Measurements from ENCODE around the gene IRAK2. TPM values are rescaled to one million over a fixed set of nuclear protein-coding genes. Genes with fewer than 3 reads are reported as not detected.

IRAK2 gene
- total RNA-seq, 2 experiments from 2014 or later: 3.0 TPM

DNA sequence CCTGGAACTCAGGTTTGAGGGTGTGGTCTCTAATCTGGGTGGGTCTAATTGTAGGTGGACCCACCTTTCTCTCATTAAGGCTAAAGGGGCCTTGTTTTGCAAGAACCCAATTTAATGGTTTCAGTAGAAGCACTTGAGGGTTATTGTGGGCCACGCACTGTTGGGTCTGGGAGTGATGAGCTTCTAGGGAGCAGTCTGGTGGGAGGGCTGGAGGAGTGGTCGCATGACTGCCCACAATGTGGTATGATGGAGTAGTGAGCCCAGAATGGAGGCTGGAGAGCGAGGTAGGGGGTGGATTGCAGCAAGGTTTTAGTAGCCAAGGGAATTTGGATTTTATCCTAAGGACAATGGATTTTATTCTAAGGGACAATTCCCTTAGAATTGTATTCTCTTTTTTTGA, 86.3 kb downstream of the IRAK2 start:
- H3K27me3 Mint-ChIP-seq: no peaks in the 10 kb centered on the region
- H3K9me3 Mint-ChIP-seq: peaks cover 7% of the 10 kb centered on the region
- peaks cover 64% of the 10 kb centered on the region for H3K4me1 Mint-ChIP-seq (ENCODE audit: low read depth)
- CTCF ChIA-PET: interaction anchor here (1.6 to 4.7 kb wide), 2 partner anchors 9 to 12 kb away, joined by 6 to 27 read pairs; no protein-coding TSS in a partner anchor
- TF ChIP-seq, protein P1, sequence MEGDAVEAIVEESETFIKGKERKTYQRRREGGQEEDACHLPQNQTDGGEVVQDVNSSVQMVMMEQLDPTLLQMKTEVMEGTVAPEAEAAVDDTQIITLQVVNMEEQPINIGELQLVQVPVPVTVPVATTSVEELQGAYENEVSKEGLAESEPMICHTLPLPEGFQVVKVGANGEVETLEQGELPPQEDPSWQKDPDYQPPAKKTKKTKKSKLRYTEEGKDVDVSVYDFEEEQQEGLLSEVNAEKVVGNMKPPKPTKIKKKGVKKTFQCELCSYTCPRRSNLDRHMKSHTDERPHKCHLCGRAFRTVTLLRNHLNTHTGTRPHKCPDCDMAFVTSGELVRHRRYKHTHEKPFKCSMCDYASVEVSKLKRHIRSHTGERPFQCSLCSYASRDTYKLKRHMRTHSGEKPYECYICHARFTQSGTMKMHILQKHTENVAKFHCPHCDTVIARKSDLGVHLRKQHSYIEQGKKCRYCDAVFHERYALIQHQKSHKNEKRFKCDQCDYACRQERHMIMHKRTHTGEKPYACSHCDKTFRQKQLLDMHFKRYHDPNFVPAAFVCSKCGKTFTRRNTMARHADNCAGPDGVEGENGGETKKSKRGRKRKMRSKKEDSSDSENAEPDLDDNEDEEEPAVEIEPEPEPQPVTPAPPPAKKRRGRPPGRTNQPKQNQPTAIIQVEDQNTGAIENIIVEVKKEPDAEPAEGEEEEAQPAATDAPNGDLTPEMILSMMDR (IDR thresholded peaks at IDR 0.05): no peak
- peaks cover 79% of the 10 kb centered on the region for H3K36me3 Mint-ChIP-seq (ENCODE audit: low read depth)
- H3K4me3 Mint-ChIP-seq: peak overlapping the region; percentile 98
- H3K27ac Mint-ChIP-seq: peak overlapping the region; percentile 98
- POLR2A ChIA-PET: interaction anchor here (1.5 kb wide), 1 partner anchor 9 kb away, joined by 11 read pairs; no protein-coding TSS in a partner anchor
- intact Hi-C loops (cut with micrococcal nuclease): no loop called here
- ATAC-seq: no peak
- DNase-seq: no peak

DNA sequence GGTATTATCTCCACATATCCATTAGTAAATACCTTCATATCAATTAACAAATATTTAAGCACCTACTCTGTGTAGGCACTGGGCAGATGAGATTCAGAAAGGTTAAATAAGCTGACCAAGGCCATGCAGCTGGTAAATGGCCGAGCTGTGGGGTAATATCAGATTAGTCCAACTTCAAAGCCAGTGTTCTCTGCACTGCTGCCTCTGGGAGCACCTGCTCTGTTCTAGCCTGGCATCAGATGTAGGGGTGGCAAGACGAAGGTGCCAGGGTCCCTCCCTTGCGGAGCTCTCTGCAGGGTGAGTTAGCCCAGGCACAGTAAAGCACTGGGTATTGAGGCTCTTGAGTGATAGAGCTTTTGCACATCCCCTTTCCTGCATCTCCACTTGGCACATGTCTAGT, 89.0 kb downstream of the IRAK2 start:
- peaks cover 72% of the 10 kb centered on the region for H3K4me1 Mint-ChIP-seq (ENCODE audit: low read depth)
- H3K27me3 Mint-ChIP-seq: no peaks in the 10 kb centered on the region
- peak overlapping the region; percentile 60 for H3K27ac Mint-ChIP-seq
- POLR2A ChIA-PET: interaction anchor here (1.5 kb wide), 1 partner anchor 10 kb away, joined by 8 read pairs; no protein-coding TSS in a partner anchor
- intact Hi-C loops (cut with micrococcal nuclease): no loop called here
- CTCF ChIA-PET: interaction anchor here (2.9 kb wide), 1 partner anchor 10 kb away, joined by 13 read pairs; no protein-coding TSS in a partner anchor
- H3K36me3 Mint-ChIP-seq (ENCODE audit: low read depth): peaks cover 78% of the 10 kb centered on the region
- ATAC-seq: no peak
- no peak for DNase-seq
- TF ChIP-seq, protein P1 (IDR thresholded peaks at IDR 0.05): no peak
- H3K4me3 Mint-ChIP-seq: no peak overlapping the region
- H3K9me3 Mint-ChIP-seq: no peaks in the 10 kb centered on the region

DNA sequence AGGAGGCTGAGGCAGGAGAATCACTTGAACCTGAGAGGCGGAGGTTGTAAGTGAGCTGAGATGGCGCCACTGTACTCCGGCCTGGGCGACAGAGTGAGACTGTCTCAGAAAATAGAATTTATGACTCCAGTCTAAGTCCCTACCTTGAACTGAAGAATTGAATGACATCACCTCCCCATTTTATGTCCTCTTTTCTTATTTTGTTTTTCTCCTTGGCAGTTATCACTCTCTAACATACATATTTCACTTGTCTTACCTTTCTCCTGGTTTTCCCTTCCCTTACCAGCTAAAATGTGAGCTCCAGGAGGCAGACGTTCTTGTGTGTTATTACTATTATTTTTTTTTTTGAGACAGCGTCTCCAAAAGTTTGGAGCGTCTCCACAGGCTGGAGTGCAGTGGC, 91.1 kb downstream of the IRAK2 start:
- H3K27me3 Mint-ChIP-seq: no peaks in the 10 kb centered on the region
- CTCF ChIA-PET: no interaction called here
- intact Hi-C loops (cut with micrococcal nuclease): no loop called here
- H3K4me3 Mint-ChIP-seq: no peak overlapping the region
- DNase-seq: no peak
- H3K4me1 Mint-ChIP-seq (ENCODE audit: low read depth): peaks cover 81% of the 10 kb centered on the region
- peak overlapping the region; percentile 0 for H3K27ac Mint-ChIP-seq
- POLR2A ChIA-PET: interaction anchor here (0.7 kb wide), 2 partner anchors 27 to 456 kb away, joined by 3 to 4 read pairs; no protein-coding TSS in a partner anchor
- peaks cover 75% of the 10 kb centered on the region for H3K36me3 Mint-ChIP-seq (ENCODE audit: low read depth)
- ATAC-seq: no peak
- TF ChIP-seq, protein P1 (IDR thresholded peaks at IDR 0.05): no peak
- H3K9me3 Mint-ChIP-seq: no peaks in the 10 kb centered on the region

DNA sequence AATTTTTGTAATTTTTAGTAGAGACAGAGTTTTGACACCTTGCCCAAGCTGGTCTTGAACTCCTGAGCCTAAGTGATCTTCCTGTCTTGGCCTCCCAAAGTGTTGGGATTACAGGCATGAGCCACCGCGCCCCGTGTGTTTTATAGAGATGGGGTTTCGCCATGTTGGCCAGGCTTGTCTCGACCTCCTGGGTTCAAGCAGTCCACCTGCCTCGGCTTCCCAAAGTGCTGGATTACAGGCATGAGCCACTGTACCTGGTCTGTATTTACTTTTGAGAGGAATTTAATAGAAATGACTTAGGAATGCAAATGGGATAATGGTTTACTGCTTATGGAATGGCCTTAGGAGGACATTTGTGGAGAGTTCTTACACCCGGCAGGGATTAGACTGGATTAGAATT, 94.3 kb downstream of the IRAK2 start:
- intact Hi-C loops (cut with micrococcal nuclease): no loop called here
- peaks cover 77% of the 10 kb centered on the region for H3K4me1 Mint-ChIP-seq (ENCODE audit: low read depth)
- CTCF ChIA-PET: interaction anchor here (1.6 kb wide), 1 partner anchor 8 kb away, joined by 6 read pairs; no protein-coding TSS in a partner anchor
- peak overlapping the region; percentile 66 for H3K27ac Mint-ChIP-seq
- DNase-seq (no peak), ATAC-seq (no peak)
- no peaks in the 10 kb centered on the region for H3K9me3 Mint-ChIP-seq
- no peak overlapping the region for H3K4me3 Mint-ChIP-seq
- peaks cover 78% of the 10 kb centered on the region for H3K36me3 Mint-ChIP-seq (ENCODE audit: low read depth)
- POLR2A ChIA-PET: interaction anchor here (0.6 to 1.4 kb wide), 2 partner anchors 9 to 264 kb away, joined by 3 to 4 read pairs; no protein-coding TSS in a partner anchor
- TF ChIP-seq, protein P1 (IDR thresholded peaks at IDR 0.05): no peak
- H3K27me3 Mint-ChIP-seq: no peaks in the 10 kb centered on the region

DNA sequence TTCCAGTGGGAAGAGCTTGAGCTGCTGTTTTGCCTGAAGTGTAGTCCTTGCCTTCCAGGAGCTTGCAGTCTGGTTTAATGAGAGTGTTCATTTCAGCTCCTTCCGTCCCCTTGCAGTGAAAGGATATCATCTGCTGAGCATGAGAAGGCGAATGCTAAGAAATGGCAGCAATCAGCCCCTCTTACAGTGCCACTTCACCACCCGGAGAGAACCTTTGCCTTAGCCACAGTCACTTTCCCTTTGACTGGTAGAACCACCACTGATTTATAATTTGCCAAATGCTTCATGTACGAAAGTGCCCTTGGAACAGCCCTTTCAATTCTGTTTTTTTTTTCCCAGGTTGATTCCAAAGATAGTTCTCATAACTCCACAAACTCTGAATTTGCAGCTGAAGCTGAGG, 95.1 kb downstream of the IRAK2 start:
- H3K27me3 Mint-ChIP-seq: no peaks in the 10 kb centered on the region
- ATAC-seq: no peak
- intact Hi-C loops (cut with micrococcal nuclease): no loop called here
- peaks cover 77% of the 10 kb centered on the region for H3K36me3 Mint-ChIP-seq (ENCODE audit: low read depth)
- peaks cover 73% of the 10 kb centered on the region for H3K4me1 Mint-ChIP-seq (ENCODE audit: low read depth)
- peak overlapping the region; percentile 66 for H3K27ac Mint-ChIP-seq
- DNase-seq: no peak
- H3K4me3 Mint-ChIP-seq: no peak overlapping the region
- H3K9me3 Mint-ChIP-seq: no peaks in the 10 kb centered on the region
- ChIA-PET POLR2A (interaction anchor here (0.6 kb wide), 1 partner anchor 265 kb away, joined by 3 read pairs; no protein-coding TSS in a partner anchor), CTCF (interaction anchor here (1.6 kb wide), 1 partner anchor 9 kb away, joined by 6 read pairs; no protein-coding TSS in a partner anchor)
- TF ChIP-seq, protein P1 (IDR thresholded peaks at IDR 0.05): no peak

Measured in activated CD8-positive, alpha-beta T cell treated with anti-CD3 and anti-CD28 coated beads for 36 hours (primary cell).